ENCODE measurements around the gene STRIP2. TPM values are rescaled to one million over a fixed set of nuclear protein-coding genes. Genes with fewer than 3 reads are reported as not detected.
"Not testable (repeated sequence)": the region's sequence is repeated elsewhere in the genome, so short reads cannot be mapped to it uniquely, and the experiment has no call there.

Gene STRIP2
- total RNA-seq, 1 donor from 2014 or later: 21.0 TPM

DNA sequence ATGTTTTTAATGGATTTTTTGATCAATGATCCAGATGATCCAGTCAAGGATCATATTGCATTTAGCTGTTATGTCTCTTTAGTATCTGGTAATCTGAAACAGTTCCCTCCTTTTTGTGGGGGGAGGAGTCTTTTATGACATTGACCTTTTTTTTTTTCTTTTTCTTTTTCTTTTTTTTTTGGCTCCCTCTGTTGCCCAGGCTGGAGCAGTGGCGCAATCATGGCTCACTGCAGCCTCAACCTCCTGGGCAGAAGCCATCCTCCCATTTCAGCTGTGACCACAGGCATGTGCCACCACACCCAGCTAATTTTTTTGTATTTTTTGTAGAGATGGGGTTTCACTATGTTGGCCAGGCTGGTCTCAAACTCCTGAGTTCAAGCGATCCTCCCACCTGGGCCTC, 90.2 kb downstream of the STRIP2 start:
- intact Hi-C loops (cut with micrococcal nuclease): not testable (repeated sequence)

DNA sequence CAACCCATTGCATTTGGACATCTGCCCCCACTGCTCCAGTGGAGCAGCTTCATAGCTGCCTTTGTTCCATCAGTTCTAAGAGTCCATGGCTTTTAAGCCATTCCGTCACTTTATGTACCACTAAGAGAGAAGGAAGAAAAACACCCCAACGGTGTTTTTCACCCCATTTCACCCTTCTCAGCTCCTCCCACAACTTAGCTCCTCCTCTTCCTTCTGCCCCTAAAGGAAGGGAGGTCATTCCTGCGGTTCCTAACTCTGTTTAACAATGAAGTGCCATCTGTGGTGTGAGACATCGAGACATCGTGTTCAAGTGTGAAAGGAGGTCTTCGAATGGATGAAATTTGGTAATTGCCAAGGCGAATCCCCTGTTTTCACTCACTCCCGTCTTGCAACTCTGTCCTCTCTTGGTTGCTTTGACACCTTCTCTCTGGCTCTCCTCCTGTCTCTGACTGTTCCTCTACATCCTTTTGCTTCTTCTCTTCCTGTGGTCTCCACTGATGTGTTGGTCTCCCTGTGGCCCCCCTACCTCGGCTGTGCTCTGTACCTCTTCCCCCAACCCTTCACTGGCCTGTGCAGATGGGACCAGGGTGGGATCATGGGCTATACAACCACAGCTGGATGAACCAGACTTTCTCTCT, 91.1 kb downstream of the STRIP2 start:
- intact Hi-C loops (cut with micrococcal nuclease): no loop called here

DNA sequence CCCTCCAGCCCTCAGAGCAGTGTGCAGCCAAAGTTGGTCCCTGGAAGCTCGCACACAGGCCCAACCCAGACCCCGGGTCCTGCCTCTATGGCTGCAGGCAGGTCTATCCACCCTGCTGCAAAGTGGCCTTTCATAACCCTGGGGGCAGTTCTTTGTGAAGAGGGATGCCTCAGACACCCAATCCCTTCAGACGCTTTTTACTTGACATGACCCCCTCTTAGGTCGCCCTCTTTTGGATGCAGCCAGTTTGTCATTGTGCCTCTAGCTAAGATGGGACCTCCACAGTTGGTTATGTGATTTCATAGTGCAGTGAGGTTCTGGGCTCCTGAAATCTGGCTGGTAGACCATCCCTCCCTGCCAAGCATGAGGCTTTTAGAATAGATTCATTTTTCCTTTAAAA, 95.4 kb downstream of the STRIP2 start:
- intact Hi-C loops (cut with micrococcal nuclease): no loop called here

DNA sequence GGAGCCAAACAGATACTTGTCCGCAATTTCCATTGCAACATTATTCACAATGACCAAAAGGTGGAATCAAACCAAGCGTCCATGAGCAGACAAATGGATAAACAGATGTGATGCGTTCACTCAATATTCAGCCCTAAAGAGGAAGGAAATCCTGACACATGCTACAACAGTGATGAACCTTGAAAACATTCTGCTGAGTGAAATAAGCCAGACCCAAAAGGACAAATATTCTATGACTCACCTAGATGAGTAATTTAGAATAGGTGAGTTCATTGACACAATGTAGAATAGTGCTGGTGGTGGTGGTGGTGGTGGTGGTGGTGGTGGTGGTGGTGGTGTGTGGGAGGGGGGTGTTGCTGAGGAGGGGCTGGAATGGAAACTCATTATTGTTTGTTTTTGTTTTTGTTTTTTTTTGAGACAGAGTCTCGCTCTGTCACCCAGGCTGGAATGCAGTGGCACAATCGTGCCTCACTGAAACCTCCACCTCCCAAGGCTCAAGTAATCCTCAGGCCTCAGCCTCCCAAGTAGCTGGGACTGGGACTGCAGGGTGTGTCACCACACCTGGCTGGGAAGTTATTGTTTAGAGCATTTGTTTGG, 96.7 kb downstream of the STRIP2 start:
- intact Hi-C loops (cut with micrococcal nuclease): no loop called here

DNA sequence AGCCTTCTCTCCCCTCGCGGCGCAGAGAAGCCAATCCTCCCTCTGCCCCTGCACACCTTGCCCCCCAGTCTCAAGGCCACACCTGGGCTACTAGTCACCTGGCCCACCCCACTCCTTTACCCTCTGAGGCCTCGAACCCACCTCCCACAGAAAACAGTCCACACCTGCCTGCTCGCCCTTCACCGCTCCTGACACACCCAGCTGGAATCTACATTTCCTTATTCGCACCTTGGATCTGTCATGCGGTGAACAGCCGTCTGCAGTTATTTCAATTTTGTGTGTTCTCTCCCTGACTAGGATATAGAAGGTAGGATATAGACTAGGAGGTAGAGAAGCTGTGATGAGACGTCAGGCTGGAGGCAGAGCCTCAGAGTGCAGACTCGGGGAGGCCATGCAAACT, 97.5 kb downstream of the STRIP2 start:
- intact Hi-C loops (cut with micrococcal nuclease): no loop called here

DNA sequence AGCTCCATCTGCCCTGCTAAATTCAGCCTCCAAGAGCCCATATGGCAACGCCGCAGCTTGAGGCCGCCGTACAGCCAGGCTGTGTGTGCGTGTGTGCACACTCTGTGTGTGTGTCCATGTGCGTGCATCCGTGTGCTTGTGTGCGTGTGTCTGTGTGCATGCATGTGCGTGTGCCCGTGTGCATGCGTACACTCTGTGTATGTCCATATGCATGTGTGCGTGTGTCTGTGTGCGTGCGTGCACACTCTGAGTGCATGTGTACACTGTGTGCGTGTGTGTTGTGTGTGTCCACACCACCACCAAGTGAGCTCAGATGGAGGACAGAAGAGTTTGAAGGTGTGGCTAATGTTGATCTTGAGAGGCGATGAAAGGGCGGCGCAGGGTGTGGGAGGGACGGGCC, 98.1 kb downstream of the STRIP2 start:
- intact Hi-C loops (cut with micrococcal nuclease): no loop called here

DNA sequence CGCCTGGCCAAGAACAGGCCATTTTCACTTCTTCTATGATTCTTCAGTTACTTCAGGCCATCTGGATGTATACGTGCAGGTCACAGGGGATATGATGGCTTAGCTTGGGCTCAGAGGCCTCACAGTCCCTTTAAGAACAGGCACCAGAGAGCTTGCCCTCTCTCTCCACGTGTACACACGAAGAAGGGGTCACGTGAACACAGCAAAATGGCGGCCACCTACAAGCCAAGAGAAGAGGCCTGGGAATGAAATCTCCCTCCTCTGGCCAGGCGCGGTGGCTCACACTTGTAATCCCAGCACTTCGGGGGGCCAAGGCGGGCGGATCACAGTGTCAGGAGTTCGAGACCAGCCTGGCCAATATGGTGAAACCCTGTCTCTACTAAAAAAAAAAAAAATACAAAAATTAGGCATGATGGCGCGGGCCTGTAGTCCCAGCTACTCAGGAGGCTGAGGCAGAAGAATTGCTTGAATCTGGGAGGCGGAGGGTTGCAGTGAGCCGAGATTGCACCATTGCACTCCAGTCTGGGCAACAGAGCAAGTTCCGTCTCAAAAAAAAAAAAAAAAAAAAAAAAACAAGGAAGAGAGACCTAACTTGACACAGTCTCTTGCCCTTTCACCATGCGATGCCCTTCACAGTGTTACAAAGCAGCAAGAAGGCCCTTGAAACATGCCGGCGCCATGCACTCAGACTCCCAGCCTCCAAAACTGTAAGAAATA, 100.5 kb downstream of the STRIP2 start:
- intact Hi-C loops (cut with micrococcal nuclease): not testable (repeated sequence)

DNA sequence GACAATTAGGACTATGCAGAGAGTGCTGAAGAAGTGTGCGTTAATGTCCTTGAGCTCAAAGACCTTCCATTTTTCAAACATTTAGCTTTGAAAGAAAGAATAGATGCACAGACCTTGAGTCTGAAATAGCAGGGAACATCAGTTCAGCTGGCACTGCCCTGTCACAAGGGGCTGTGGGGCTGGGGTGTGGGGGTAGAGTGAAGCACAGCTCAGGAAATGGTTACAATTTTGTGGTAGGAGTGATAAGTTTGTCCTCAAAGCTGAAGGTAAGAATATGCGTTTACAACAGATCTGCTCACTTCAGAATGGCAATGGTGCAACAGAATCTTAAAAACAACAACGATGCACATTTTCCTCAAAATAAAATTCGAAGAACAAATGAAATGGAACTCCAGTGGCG, 101.7 kb downstream of the STRIP2 start:
- intact Hi-C loops (cut with micrococcal nuclease): no loop called here

DNA sequence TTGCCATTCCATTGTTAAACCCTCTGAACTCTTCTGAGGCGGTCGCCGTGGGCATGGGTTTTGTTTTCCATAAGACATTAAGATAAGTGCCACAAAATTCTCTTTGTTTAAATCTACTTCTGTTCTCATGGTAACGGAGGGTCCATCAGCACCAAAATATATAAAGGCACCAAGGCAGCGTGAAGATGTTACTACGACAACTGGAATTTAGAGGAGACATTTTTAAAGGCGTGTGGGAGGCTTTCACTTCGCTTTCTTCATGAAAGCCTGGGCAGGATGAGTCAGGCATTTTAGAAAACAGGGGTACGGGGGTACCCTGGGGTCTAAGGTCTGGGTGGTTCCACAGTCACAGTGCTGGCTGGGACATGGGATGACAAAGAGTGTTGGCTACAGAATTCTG, 102.1 kb downstream of the STRIP2 start:
- intact Hi-C loops (cut with micrococcal nuclease): no loop called here

Other genes starting within 250 kb of the STRIP2 start
- gene SMO, start 245.8 kb upstream of the STRIP2 start, total RNA-seq: 0.05 and 0.14 TPM in 2 replicates
- gene AHCYL2, start 209.4 kb upstream of the STRIP2 start, total RNA-seq: 12.5 and 14.0 TPM in 2 replicates
- gene SMKR1, start 68.1 kb downstream of the STRIP2 start, total RNA-seq: 7.6 and 7.8 TPM in 2 replicates
- gene NRF1, start 177.3 kb downstream of the STRIP2 start, total RNA-seq: 28.9 and 29.5 TPM in 2 replicates

All from T-helper 2 cell treated with Interferon-gamma antibody and Interleukin-4, amounts not matched to agents 100 ng/mL and 5 ng/mL, for 36 hours (primary cell).